OCI-LY7 (cell line): Measurements from ENCODE around the gene PAX7. TPM values are rescaled to one million over a fixed set of nuclear protein-coding genes. Genes with fewer than 3 reads are reported as not detected.

Source experiments
- BruUV-seq: library from RNA; stranded (reverse); fragments of 400-500 nt; replicated peaks from 2 replicates; lab custom pipeline; 2021; lab: Mats Ljungman, UMichigan
- CTCF ChIA-PET: fragments of 300-600 bp; sonication (Branson Sonifier 250); formaldehyde crosslinking; loops from one replicate; lab custom pipeline; 2022; ENCODE audit warnings: antibody characterized with exemption; ENCODE audit not compliant: unreplicated experiment; lab: Charles Lee
- POLR2A ChIA-PET: fragments of 300-600 bp; sonication (Branson Sonifier 250); formaldehyde crosslinking; loops from one replicate; lab custom pipeline; 2022; ENCODE audit warnings: antibody characterized with exemption; lab: Charles Lee
- DNase-seq: peaks from one replicate; pipeline ENCODE4 v3.0.0-alpha.2; 2015; ENCODE audit warnings: low spot score
- H2AFZ ChIP-seq: fragments of 200-600 bp; sonication (generic), shearing (Covaris generic); 2 replicates; pipeline ENCODE4 v1.6.1; 2014; ENCODE audit warnings: mild to moderate bottlenecking, antibody characterized with exemption, low read length, moderate library complexity
- H3K27ac ChIP-seq: fragments of 200-600 bp; sonication (generic); 2 replicates; pipeline ENCODE4 v1.5.1; 2014; ENCODE audit warnings: mixed run types, low read depth, mild to moderate bottlenecking, moderate library complexity, low read length, inconsistent platforms; ENCODE audit not compliant: poor library complexity, severe bottlenecking
- H3K36me3 ChIP-seq: fragments of 200-600 bp; sonication (generic); 2 replicates; pipeline ENCODE4 v1.6.1; 2014; ENCODE audit warnings: mild to moderate bottlenecking, antibody characterized with exemption, low read length, moderate library complexity, mixed read lengths; ENCODE audit not compliant: insufficient read depth
- H3K4me1 ChIP-seq: fragments of 200-600 bp; sonication (generic); 2 replicates; pipeline ENCODE4 v1.5.1; 2014; ENCODE audit warnings: mild to moderate bottlenecking, low read length; ENCODE audit not compliant: insufficient read depth, poor library complexity, severe bottlenecking
- H3K4me2 ChIP-seq: fragments of 200-600 bp; sonication (generic); 2 replicates; pipeline ENCODE4 v1.6.1; 2014; ENCODE audit warnings: mild to moderate bottlenecking, low read length
- H3K4me3 ChIP-seq: fragments of 200-600 bp; sonication (generic); 2 replicates; pipeline ENCODE4 v1.5.1; 2014; ENCODE audit warnings: mild to moderate bottlenecking, low read depth, low read length; ENCODE audit not compliant: poor library complexity, severe bottlenecking
- H3K79me2 ChIP-seq: fragments of 200-600 bp; sonication (generic); 2 replicates; pipeline ENCODE4 v1.6.1; 2016; ENCODE audit warnings: low read depth, mild to moderate bottlenecking, low read length, moderate library complexity, mixed read lengths; ENCODE audit not compliant: insufficient read depth
- H3K9me2 ChIP-seq: fragments of 200-600 bp; sonication (generic); 2 replicates; pipeline ENCODE4 v1.6.1; 2016; ENCODE audit warnings: mild to moderate bottlenecking, low read length, mixed read lengths; ENCODE audit not compliant: insufficient read depth
- H3K9me3 ChIP-seq: fragments of 200-600 bp; sonication (generic); 2 replicates; pipeline ENCODE4 v1.6.1; 2014; ENCODE audit warnings: mild to moderate bottlenecking, mixed run types, low read length, mixed read lengths
- H4K20me1 ChIP-seq: fragments of 200-600 bp; sonication (generic); 2 replicates; pipeline ENCODE4 v1.6.1; 2014; ENCODE audit warnings: mild to moderate bottlenecking, antibody characterized with exemption, low read length, moderate library complexity, mixed read lengths; ENCODE audit not compliant: insufficient read depth
- CTCF ChIP-seq: fragments of 200-600 bp; sonication (generic); conservative IDR thresholded peaks from 2 replicates; pipeline ENCODE4 v1.5.1; 2014; ENCODE audit warnings: mild to moderate bottlenecking, antibody characterized with exemption, low read length, moderate library complexity, mixed read lengths
- EZH2phosphoT487 ChIP-seq: fragments of 200-600 bp; sonication (generic); IDR thresholded peaks from 2 replicates; pipeline ENCODE4 v1.6.1; 2018; ENCODE audit warnings: low read depth, borderline replicate concordance, mild to moderate bottlenecking, mixed run types, antibody characterized with exemption, low read length, moderate library complexity, mixed read lengths
- intact Hi-C: fragments of 100-400 bp; cut with micrococcal nuclease; formaldehyde crosslinking; loops from one replicate; pipeline ENCODE4 v1.10.0; 2022; ENCODE audit not compliant: unreplicated experiment
- small RNA-seq: library from RNA; depleted of rRNA; stranded (forward); fragments of <200 nt; gene quantifications from one replicate; pipeline ENCODE3, GENCODE V24; 2014
- total RNA-seq, 2 experiments: library from RNA; depleted of rRNA in 1 of 2; stranded (reverse); fragments of >200 nt in 1 of 2; shearing (Covaris generic) in 1 of 2; gene quantifications; 2 replicates each; pipeline ENCODE4 v1.2.3, GENCODE V29; 2014 to 2022

PAX7 gene
- total RNA-seq, 2 experiments from 2014 or later: not detected

- Histone ChIP-seq H3K4me3 (no peak overlapping the region), H3K9me2 (no peaks in the 10 kb centered on the region), H4K20me1 (no peaks in the 10 kb centered on the region), H3K27ac (no peak overlapping the region), H3K79me2 (no peaks in the 10 kb centered on the region), H2AFZ (no peak overlapping the region), H3K36me3 (no peaks in the 10 kb centered on the region), H3K4me2 (no peak overlapping the region), H3K9me3 (no peaks in the 10 kb centered on the region), H3K4me1 (no peaks in the 10 kb centered on the region)
- no peak for TF ChIP-seq EZH2phosphoT487
- no peak for TF ChIP-seq CTCF
- intact Hi-C loops: no loop called here
- BruUV-seq: no TSS peak
- no peak for DNase-seq
- ChIA-PET POLR2A (no interaction called here), CTCF (no interaction called here)
Measured at GRCh38 chr1:18796950-18797349, 166.3 kb downstream of the PAX7 start.

Small RNAs within 50 kb of the gene (small RNA-seq; reads per million reads assigned to genes)
- gene AL031737.1: not detected

Other genes starting within 250 kb of the PAX7 start
- 2.6 and 3.5 TPM in 2 replicates for gene KLHDC7A, start 149.9 kb upstream of the PAX7 start, total RNA-seq (2014; rRNA removed; shearing (Covaris generic))
- gene KLHDC7A, start 149.9 kb upstream of the PAX7 start, total RNA-seq (2022): 0.59 and 0.91 TPM in 2 replicates
- gene TAS1R2, start 228.8 kb downstream of the PAX7 start, total RNA-seq (2014; rRNA removed; shearing (Covaris generic)): not detected in 2 replicates
- gene TAS1R2, start 228.8 kb downstream of the PAX7 start, total RNA-seq (2022): not detected in 2 replicates